Epithelial cell of proximal tubule (primary cell): Measurements from ENCODE around the gene MLST8. TPM values are rescaled to one million over a fixed set of nuclear protein-coding genes. Genes with fewer than 3 reads are reported as not detected.
"Not testable (repeated sequence)": the region's sequence is repeated elsewhere in the genome, so short reads cannot be mapped to it uniquely, and the experiment has no call there.

ENCODE experiments used
- DNase-seq: peaks from one replicate; pipeline ENCODE4 v3.0.0-alpha.2; 2011; ENCODE audit warnings: low read depth
- H3K4me3 ChIP-seq: 2 replicates; pipeline ENCODE4 v1.5.1; 2011; ENCODE audit warnings: low read depth, mild to moderate bottlenecking, low read length
- total RNA-seq: library from RNA; depleted of rRNA; stranded (reverse); fragments of >200 nt; gene quantifications from 2 replicates; pipeline ENCODE4 v1.2.3, GENCODE V29; 2015
- TF ChIP-seq, protein P1 (sequence below): conservative IDR thresholded peaks from 2 replicates; pipeline ENCODE4 v1.5.1; 2012; ENCODE audit warnings: low read depth, mild to moderate bottlenecking, low read length

The MLST8 gene
- total RNA-seq, 1 donor from 2014 or later, result 98.2 TPM

DNA sequence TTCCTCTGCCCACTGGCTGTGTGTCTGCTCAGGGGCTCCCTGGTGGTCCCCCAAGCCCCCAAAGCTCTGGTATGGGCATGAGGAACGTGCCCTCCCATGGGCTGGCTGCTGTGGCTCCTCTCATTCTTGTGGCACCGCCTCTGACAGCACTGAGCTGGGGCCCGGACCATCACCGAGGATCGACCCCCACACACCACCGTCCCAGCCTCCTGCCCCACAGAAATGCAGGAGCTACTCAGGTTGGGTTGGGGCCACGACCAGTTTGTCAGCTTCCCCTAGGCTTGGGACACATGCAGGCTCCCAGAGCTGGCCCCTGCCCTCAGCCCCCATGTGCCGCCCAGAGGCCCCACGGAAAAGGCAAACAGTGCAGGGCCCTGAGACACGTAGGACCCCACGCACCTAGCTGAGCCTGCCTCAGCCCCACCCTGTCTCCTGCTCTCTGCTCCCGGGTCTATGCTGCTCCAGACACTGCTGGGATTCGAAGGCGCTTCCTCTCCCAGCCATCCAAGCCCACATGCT, 5.6 kb upstream of the MLST8 start:
- DNase-seq, result no peak
- no peak overlapping the region for H3K4me3 ChIP-seq
- TF ChIP-seq, protein P1, sequence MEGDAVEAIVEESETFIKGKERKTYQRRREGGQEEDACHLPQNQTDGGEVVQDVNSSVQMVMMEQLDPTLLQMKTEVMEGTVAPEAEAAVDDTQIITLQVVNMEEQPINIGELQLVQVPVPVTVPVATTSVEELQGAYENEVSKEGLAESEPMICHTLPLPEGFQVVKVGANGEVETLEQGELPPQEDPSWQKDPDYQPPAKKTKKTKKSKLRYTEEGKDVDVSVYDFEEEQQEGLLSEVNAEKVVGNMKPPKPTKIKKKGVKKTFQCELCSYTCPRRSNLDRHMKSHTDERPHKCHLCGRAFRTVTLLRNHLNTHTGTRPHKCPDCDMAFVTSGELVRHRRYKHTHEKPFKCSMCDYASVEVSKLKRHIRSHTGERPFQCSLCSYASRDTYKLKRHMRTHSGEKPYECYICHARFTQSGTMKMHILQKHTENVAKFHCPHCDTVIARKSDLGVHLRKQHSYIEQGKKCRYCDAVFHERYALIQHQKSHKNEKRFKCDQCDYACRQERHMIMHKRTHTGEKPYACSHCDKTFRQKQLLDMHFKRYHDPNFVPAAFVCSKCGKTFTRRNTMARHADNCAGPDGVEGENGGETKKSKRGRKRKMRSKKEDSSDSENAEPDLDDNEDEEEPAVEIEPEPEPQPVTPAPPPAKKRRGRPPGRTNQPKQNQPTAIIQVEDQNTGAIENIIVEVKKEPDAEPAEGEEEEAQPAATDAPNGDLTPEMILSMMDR, result no peak

DNA sequence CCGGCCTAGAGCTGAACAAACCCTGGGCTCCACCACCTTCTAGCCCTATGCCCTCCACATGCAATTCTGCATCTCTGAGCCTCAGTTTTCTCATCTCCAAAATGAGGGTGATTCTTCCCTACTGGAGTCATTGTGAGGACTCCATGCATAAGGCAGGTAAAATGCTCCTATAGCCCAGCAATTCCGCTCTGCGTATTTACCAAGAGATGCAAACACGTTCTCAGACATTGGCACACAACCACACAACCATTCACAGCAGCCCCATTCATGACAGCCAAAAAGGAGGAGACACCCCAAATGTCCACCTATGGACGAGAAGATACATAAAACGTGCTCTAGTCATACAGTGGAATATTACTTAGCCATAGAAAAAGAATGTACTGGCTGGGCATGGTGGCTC, 4.9 kb upstream of the MLST8 start:
- TF ChIP-seq, protein P1, result no peak
- H3K4me3 ChIP-seq, result no peak overlapping the region
- DNase-seq, result no peak

DNA sequence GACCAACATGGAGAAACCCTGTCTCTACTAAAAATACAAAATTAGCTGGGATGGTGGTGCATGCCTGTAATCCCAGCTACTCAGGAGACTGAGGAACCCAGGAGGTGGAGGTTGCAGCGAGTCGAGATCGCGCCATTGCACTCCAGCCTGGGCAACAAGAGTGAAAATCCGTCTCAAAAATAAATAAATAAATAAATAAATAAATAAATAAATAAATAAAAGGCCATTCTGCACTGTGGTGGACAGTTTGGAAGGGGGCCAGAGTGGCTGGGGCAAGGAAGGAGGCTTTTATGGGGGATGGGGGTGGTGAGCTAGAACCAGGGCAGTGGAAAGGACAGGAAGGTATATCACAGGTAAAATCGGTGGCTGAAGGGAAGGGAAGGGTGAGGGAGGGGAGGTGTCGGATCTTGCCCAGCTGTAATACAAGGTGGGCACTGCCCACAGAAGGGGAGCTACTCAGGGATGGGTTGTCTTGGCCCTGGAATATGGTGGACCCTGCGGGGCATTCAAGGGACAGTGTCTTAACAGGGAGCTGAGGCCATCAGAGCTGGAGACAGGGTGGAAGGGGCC, 2.0 kb upstream of the MLST8 start:
- DNase-seq, H3K4me3 ChIP-seq: not testable (repeated sequence)

DNA sequence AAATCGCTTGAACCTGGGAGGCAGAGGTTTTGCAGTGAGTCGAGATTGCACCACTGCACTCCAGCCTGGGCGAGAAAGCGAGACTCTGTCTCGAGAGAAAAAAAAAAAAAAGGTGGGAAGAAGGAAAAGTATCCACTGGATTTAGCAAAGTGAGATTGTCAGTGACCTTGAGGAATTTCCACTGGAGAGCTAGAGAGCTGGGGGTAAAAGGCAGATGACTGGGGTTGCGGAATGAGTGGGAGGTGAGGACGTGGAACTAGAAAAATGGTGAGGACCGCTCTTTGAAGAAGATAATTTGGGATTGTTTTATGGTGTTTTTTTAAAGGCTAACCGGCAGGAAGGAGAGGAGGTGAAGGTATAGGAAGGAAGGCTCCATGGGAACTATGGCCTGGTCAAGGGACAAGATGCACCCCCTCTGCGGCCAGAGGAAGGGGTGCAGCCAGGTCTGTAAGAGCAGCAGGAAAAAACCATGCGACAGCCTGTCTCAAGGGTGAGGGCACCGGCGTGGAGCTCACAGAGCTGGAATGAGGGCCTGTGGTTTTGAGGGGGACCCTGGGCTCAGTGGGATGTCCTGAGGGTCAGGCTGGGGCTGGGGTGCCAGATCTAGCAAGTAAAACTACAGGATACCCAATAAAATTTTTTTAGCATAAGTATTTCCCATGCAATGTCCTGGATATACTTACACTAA, 694 bp upstream of the MLST8 start:
- TF ChIP-seq, protein P1, result no peak
- H3K4me3 ChIP-seq, result peak overlapping the region; percentile 82
- DNase-seq, result no peak

DNA sequence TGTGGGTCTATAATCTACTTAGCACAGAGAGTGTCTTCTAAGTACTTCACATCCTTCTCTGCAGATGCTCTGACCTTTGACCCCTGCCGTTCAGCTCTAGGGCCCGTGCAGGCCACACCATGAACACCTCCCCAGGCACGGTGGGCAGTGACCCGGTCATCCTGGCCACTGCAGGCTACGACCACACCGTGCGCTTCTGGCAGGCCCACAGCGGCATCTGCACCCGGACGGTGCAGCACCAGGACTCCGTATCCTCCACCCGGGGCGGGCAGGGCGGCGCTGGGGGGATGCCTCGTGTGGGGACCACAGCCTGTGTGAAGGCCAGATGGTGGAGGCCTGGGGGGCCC, 686 bp downstream of the MLST8 start:
- peak overlapping the region; percentile 82 for H3K4me3 ChIP-seq
- DNase-seq, result no peak
- TF ChIP-seq, protein P1, result no peak

DNA sequence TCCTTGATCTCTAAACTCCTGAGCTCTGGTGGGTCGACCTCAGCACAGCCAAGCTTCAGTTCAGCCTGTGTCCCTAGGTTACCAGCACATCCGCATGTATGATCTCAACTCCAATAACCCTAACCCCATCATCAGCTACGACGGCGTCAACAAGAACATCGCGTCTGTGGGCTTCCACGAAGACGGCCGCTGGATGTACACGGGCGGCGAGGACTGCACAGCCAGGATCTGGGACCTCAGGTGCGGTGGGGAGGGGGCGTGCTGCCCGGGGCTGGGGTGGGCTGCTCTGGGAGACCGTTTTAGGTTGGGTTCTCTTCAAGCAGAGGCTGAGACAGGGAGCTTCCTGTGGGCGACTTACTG, 1.1 kb downstream of the MLST8 start:
- TF ChIP-seq, protein P1, result no peak
- no peak for DNase-seq
- H3K4me3 ChIP-seq, result peak overlapping the region; percentile 82

DNA sequence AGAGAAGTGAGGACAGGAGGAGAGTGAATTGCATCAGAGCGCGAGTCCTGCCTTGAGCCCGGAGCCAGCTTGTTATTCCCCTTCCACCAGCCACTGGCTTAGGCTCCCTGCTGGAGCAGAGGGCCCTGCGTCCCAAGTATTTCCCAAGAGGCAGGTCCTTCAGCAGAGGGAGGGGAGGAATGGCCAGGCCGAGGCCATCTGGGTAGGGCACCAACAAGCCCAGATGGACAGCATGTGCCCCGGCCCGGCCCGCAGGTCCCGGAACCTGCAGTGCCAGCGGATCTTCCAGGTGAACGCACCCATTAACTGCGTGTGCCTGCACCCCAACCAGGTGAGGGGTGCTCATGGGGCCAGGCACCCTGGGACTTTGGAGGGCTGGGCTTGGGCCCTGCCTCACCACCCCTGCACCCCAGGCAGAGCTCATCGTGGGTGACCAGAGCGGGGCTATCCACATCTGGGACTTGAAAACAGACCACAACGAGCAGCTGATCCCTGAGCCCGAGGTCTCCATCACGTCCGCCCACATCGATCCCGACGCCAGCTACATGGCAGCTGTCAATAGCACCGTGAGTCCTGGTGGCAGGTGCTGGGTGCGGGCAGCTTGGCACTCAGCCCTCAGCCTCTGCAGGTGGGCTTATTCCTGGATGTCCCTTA, 1.7 kb downstream of the MLST8 start:
- H3K4me3 ChIP-seq, result no peak overlapping the region
- TF ChIP-seq, protein P1, result no peak
- no peak for DNase-seq
